ENCODE measurements around the gene COX5B.

DNA sequence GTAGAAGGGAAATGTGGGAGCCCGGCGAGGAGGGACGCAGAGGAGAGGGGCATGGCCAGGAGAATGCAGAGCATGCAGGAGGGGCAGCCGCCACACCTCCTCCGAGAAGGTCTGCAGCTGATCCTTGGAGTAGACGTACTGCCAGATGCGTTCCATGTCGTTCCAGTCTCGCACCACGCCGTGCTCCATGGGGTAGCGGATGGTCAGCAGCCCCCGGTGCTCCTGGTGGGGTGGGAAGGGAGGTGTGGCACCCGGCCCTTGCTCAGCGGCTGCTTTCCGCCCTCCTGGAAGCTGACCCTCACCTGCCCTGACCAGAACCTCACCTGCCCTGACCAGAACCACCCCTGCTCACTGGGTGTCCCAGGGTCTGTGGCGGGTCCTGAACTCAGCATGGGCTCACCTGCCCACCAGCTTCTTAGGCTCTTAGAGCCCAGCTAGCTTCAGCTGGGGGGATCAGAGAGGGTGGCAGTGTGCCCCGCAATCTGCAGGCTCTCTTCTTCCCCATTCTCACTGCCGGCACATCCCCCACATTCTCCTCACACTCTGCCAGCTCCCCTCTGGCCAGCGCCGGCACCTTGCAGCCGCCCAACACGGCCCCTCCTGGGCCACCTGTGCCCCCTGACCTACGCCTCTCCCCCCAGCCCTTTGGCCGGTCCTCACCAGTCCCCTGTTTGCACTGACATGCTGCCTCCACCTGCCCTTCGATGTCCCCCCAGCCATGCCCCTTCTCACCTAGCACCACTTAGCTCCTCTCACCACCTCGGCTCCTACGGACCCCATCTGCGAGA is 13.6 kb downstream of the COX5B start:
- TF ChIP-seq, protein P1, sequence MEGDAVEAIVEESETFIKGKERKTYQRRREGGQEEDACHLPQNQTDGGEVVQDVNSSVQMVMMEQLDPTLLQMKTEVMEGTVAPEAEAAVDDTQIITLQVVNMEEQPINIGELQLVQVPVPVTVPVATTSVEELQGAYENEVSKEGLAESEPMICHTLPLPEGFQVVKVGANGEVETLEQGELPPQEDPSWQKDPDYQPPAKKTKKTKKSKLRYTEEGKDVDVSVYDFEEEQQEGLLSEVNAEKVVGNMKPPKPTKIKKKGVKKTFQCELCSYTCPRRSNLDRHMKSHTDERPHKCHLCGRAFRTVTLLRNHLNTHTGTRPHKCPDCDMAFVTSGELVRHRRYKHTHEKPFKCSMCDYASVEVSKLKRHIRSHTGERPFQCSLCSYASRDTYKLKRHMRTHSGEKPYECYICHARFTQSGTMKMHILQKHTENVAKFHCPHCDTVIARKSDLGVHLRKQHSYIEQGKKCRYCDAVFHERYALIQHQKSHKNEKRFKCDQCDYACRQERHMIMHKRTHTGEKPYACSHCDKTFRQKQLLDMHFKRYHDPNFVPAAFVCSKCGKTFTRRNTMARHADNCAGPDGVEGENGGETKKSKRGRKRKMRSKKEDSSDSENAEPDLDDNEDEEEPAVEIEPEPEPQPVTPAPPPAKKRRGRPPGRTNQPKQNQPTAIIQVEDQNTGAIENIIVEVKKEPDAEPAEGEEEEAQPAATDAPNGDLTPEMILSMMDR (IDR thresholded peaks at IDR 0.05), result no peak
- TF ChIP-seq EZH2 (IDR thresholded peaks at IDR 0.05) (no peak), EZH2phosphoT487 (IDR thresholded peaks at IDR 0.05) (no peak)

All from neural progenitor cell (in vitro differentiated cells).